ENCODE data around the gene POLR1B. TPM values are rescaled to one million over a fixed set of nuclear protein-coding genes. Genes with fewer than 3 reads are reported as not detected.

POLR1B gene
- total and polyA plus RNA-seq, 7 donors, result 6.5 to 22.8 (median 13.2) TPM

DNA sequence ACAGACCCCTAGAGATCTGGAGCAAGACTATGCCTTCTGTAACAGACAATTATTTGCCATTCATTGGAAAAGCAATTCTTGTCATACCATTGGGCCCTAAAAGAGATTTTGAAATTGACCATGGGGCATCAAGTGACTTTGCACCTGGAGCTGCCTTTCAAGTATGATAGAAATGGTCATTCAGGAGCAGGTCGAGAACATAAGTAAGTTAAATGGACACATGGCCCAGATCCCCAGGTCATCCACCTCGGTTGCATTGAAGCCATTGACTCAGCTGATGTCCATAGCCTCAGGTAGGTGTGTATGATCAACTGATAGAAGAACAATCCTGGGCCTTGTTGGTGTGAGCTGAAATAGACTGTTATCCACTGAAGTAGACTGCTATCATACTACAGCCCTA lies 61.5 kb downstream of the POLR1B start:
- Histone ChIP-seq H3K4me3 (no peak overlapping the region), H3K27ac (no peak overlapping the region), H3K4me1 (peaks cover 7% of the 10 kb centered on the region), H3K36me3 (ENCODE audit: insufficient read depth in 1 of 2, low read depth in 1 of 2) (no peaks in the 10 kb centered on the region), H3K27me3 (ENCODE audit: insufficient read depth in 3 of 3, low read length in 2 of 3) (no peaks in the 10 kb centered on the region), H3K9me3 (no peaks in the 10 kb centered on the region)
- WGBS, 3 donors, result 45 to 65% (median 50%) methylated on average over 2 of the region's 2 CpGs
- ATAC-seq (no peak), DNase-seq (no peak)
- intact Hi-C loops (cut with DNase I), result loop anchor here (5.0 to 10.0 kb wide), 4 partner anchors 44 to 351 kb away; partner anchors contain the start of gene SLC20A1 (in 1 of the 2)
- TF ChIP-seq, protein P1, sequence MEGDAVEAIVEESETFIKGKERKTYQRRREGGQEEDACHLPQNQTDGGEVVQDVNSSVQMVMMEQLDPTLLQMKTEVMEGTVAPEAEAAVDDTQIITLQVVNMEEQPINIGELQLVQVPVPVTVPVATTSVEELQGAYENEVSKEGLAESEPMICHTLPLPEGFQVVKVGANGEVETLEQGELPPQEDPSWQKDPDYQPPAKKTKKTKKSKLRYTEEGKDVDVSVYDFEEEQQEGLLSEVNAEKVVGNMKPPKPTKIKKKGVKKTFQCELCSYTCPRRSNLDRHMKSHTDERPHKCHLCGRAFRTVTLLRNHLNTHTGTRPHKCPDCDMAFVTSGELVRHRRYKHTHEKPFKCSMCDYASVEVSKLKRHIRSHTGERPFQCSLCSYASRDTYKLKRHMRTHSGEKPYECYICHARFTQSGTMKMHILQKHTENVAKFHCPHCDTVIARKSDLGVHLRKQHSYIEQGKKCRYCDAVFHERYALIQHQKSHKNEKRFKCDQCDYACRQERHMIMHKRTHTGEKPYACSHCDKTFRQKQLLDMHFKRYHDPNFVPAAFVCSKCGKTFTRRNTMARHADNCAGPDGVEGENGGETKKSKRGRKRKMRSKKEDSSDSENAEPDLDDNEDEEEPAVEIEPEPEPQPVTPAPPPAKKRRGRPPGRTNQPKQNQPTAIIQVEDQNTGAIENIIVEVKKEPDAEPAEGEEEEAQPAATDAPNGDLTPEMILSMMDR (IDR thresholded peaks at IDR 0.05), result no peak

DNA sequence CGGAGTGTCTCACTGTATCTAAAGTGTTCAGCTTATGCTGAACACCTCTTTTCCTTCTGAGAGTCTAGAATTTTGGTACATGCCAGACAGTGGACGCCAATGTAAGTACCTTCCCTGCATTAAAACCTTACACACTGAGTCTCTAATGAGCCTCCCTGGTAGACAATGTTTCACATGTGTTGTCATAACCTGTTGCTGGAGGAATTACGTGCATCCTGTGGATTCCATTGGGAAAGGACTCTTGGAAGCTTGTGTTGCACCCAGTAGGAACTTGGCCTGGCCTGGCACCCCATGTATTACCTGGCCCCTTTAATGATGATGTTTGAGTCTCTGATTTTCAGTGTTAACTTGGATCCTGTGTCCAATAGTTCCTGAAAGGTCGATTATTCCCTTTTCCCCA lies 62.7 kb downstream of the POLR1B start:
- no peak overlapping the region for H3K27ac ChIP-seq
- intact Hi-C loops (cut with DNase I), result loop anchor here (5.0 to 10.0 kb wide), 4 partner anchors 42 to 350 kb away; partner anchors contain the start of gene SLC20A1 (in 1 of the 2)
- H3K4me1 ChIP-seq, result peaks cover 7% of the 10 kb centered on the region
- H3K27me3 ChIP-seq (ENCODE audit: insufficient read depth in 3 of 3, low read length in 2 of 3), result no peaks in the 10 kb centered on the region
- DNase-seq (no peak), ATAC-seq (no peak)
- no peak overlapping the region for H3K4me3 ChIP-seq
- 71 to 91% (median 81%) methylated on average over 4 of the region's 4 CpGs for WGBS, 3 donors
- TF ChIP-seq, protein P1 (IDR thresholded peaks at IDR 0.05), result no peak
- H3K9me3 ChIP-seq, result no peaks in the 10 kb centered on the region
- H3K36me3 ChIP-seq (ENCODE audit: insufficient read depth in 1 of 2, low read depth in 1 of 2), result no peaks in the 10 kb centered on the region

DNA sequence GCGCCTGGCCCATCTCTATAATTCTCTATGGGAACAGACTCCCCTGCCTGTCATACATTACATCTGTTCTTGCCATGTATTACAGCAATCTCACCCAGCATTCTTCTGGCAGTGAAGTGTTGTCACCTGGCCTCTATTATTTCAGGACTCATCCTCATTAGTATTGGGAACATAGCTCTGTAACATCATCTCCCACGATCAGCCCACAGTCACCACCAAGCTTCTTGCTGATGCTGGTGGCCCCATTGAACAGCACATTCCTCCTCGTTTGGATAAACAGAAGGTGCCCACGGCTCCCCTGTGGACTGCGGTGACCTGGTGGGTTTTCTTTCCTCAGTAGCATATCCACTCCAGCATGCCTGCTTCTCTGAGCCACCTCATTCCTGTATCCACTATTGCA lies 63.7 kb downstream of the POLR1B start:
- intact Hi-C loops (cut with DNase I), result loop anchor here in 1 of 2 donors (10.0 kb wide), 1 partner anchor 349 kb away; no protein-coding TSS in a partner anchor

DNA sequence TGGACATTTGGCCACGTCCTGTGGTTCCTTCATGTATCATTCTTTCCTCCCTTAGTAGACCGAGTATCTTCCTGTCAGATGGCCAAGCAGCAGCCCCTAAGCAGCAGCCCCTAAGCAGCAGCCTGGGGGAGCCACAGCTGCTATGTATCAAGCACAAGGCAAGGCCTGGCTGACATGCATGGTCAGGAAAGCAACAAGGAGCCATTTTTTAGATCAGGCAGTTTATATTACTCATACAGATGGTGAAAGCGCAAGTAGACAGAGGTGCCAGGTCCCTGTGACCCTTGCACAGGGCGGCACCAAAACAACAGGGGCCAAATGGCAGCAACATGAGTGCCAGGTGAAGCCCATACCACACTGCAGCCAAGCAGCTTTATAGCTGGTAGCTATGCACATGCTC lies 64.3 kb downstream of the POLR1B start:
- no peaks in the 10 kb centered on the region for H3K36me3 ChIP-seq (ENCODE audit: insufficient read depth in 1 of 2, low read depth in 1 of 2)
- no peak overlapping the region for H3K4me3 ChIP-seq
- ATAC-seq (no peak), DNase-seq (no peak)
- no peaks in the 10 kb centered on the region for H3K4me1 ChIP-seq
- H3K27me3 ChIP-seq (ENCODE audit: insufficient read depth in 3 of 3, low read length in 2 of 3), result no peaks in the 10 kb centered on the region
- intact Hi-C loops (cut with DNase I), result loop anchor here in 1 of 2 donors (10.0 kb wide), 1 partner anchor 348 kb away; no protein-coding TSS in a partner anchor
- TF ChIP-seq, protein P1 (IDR thresholded peaks at IDR 0.05), result no peak
- 60 to 73% (median 71%) methylated on average over 4 of the region's 4 CpGs for WGBS, 3 donors
- no peak overlapping the region for H3K27ac ChIP-seq
- no peaks in the 10 kb centered on the region for H3K9me3 ChIP-seq

More for the DNA sequence above, 63.7 kb downstream of the POLR1B start:
- 78 to 93% (median 79%) methylated on average over 5 of the region's 5 CpGs for WGBS, 3 donors
- TF ChIP-seq, protein P1 (IDR thresholded peaks at IDR 0.05), result no peak
- DNase-seq (no peak), ATAC-seq (no peak)
- Histone ChIP-seq H3K9me3 (no peaks in the 10 kb centered on the region), H3K27me3 (ENCODE audit: insufficient read depth in 3 of 3, low read length in 2 of 3) (no peaks in the 10 kb centered on the region), H3K27ac (no peak overlapping the region), H3K36me3 (ENCODE audit: insufficient read depth in 1 of 2, low read depth in 1 of 2) (no peaks in the 10 kb centered on the region), H3K4me3 (no peak overlapping the region), H3K4me1 (no peaks in the 10 kb centered on the region)

Data from psoas muscle (tissue), 8 donors.